ENCODE results near the gene NCKAP5. TPM values are rescaled to one million over a fixed set of nuclear protein-coding genes. Genes with fewer than 3 reads are reported as not detected.

The NCKAP5 gene
- total and polyA plus RNA-seq, 2 of the 8 experiments (the other 6 are each of a cell fraction or from before 2014, with no cell fraction given), result 0.27 to 0.86 TPM

DNA sequence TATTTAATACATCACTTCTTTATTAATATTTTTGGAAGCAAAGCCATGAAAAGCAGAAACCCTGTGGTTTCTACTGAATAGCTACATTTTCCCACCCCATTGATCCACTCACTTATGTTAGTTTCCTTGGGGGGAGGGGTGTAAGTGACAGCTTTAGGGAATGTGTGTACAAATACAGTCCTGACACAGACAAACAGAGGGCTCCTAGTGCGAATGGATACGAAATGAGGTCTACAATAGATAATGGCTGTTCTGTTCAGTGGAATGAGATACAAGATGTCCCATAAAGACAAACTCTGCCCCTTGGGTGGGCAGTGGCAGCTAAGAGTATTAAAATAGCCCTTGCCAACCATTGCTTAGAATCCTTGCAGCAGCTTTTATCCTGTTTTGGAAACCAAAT is 312.9 kb downstream of the NCKAP5 start:
- no peaks in the 10 kb centered on the region for H3K23me2 ChIP-seq (ENCODE audit: low read depth, low read length)
- no peak overlapping the region for H3K4ac ChIP-seq (replicated peaks; ENCODE audit: insufficient read length, low read depth, low read length)
- H3K14ac ChIP-seq (ENCODE audit: insufficient read length), result no peak overlapping the region
- no peak overlapping the region for H3K9ac ChIP-seq (replicated peaks in 1 of 4; ENCODE audit: extremely low read depth in 1 of 4, low read depth in 3 of 4, low read length in 3 of 4)
- no peak overlapping the region for H3K23ac ChIP-seq (ENCODE audit: insufficient read length)
- no peak overlapping the region for H2BK15ac ChIP-seq (ENCODE audit: low read length)
- no peak overlapping the region for H2AFZ ChIP-seq (ENCODE audit: low read length)
- H2BK120ac ChIP-seq (replicated peaks; ENCODE audit: low read depth, low read length), result no peak overlapping the region
- no peak overlapping the region for H3K27ac ChIP-seq (ENCODE audit: low read depth, low read length)
- H3K4me1 ChIP-seq (replicated peaks in 1 of 4; ENCODE audit: control insufficient read depth in 3 of 4, insufficient read depth in 4 of 4, low read length in 3 of 4), result no peaks in the 10 kb centered on the region
- H3K4me2 ChIP-seq (ENCODE audit: insufficient read depth in 1 of 2, low read depth in 2 of 2, low read length in 2 of 2), result no peak overlapping the region
- H3K36me3 ChIP-seq (ENCODE audit: control insufficient read depth in 2 of 4, insufficient read depth in 4 of 4, low read length in 3 of 4), result no peaks in the 10 kb centered on the region
- H4K5ac ChIP-seq (ENCODE audit: insufficient read length, low read depth, low read length), result no peak overlapping the region
- no peaks in the 10 kb centered on the region for H4K20me1 ChIP-seq (replicated peaks in 1 of 2; ENCODE audit: control insufficient read depth in 1 of 2, insufficient read depth in 2 of 2, low read length in 2 of 2)
- DNase-seq (ENCODE audit: low read depth in 1 of 2, low spot score in 2 of 2), result no peak
- CTCF ChIA-PET (ENCODE audit: partially characterized antibody), result interaction anchor here (1.3 kb wide), 1 partner anchor 589 kb away, joined by 4 read pairs; no protein-coding TSS in a partner anchor
- H3K56ac ChIP-seq (replicated peaks; ENCODE audit: insufficient read length, low read depth, low read length), result no peak overlapping the region
- H3K4me3 ChIP-seq (ENCODE audit: extremely low read depth in 1 of 4, insufficient read depth in 2 of 4, low read depth in 3 of 4, low read length in 4 of 4), result no peak overlapping the region
- no peaks in the 10 kb centered on the region for H3K79me1 ChIP-seq (ENCODE audit: low read depth, low read length)
- no peak overlapping the region for H4K8ac ChIP-seq (ENCODE audit: extremely low read depth, insufficient read depth, low read length)
- H2BK5ac ChIP-seq (ENCODE audit: low read depth, low read length), result no peak overlapping the region
- H4K91ac ChIP-seq (replicated peaks; ENCODE audit: insufficient read length, low read length), result no peak overlapping the region
- H2AK5ac ChIP-seq (ENCODE audit: low read depth, low read length), result no peak overlapping the region
- H2BK20ac ChIP-seq (ENCODE audit: low read length), result no peak overlapping the region
- no peaks in the 10 kb centered on the region for H3K9me3 ChIP-seq (ENCODE audit: insufficient read depth in 2 of 2, low read depth in 1 of 2, low read length in 1 of 2)
- no peaks in the 10 kb centered on the region for H3K79me2 ChIP-seq (ENCODE audit: control insufficient read depth in 1 of 2, insufficient read depth in 2 of 2, low read length in 2 of 2)
- no peak overlapping the region for H2BK12ac ChIP-seq (ENCODE audit: low read depth, low read length)
- no peak for TF ChIP-seq TBP (IDR thresholded peaks at IDR 0.05; ENCODE audit: low read depth, low read length)
- TF ChIP-seq EGR1 (IDR thresholded peaks at IDR 0.05; ENCODE audit: borderline replicate concordance, low read depth, low read length), result no peak
- TF ChIP-seq, protein P1, sequence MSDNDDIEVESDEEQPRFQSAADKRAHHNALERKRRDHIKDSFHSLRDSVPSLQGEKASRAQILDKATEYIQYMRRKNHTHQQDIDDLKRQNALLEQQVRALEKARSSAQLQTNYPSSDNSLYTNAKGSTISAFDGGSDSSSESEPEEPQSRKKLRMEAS (IDR thresholded peaks at IDR 0.05), result no peak
- no peak for TF ChIP-seq EP300 (IDR thresholded peaks at IDR 0.05; ENCODE audit: borderline replicate concordance in 1 of 2, low read depth in 2 of 2, low read length in 2 of 2)
- TF ChIP-seq POLR2AphosphoS5 (IDR thresholded peaks at IDR 0.05; ENCODE audit: low read depth, low read length), result no peak
- no peak for TF ChIP-seq JUN (IDR thresholded peaks at IDR 0.05; ENCODE audit: low read depth, low read length)
- TF ChIP-seq BCL11A (IDR thresholded peaks at IDR 0.05; ENCODE audit: low read depth in 2 of 2, low read length in 2 of 2), result no peak
- TF ChIP-seq NRF1 (IDR thresholded peaks at IDR 0.05; ENCODE audit: low read depth, low read length), result no peak
- WGBS, 2 experiments (ENCODE audit: extremely low coverage in 1 of 2, insufficient coverage in 1 of 2, insufficient read length in 1 of 2, insufficient replicate concordance in 2 of 2, low coverage in 1 of 2, low lambda C conversion rate in 2 of 2, missing lambda C conversion rate in 1 of 2), result 85% methylated on average over 2 of the region's 2 CpGs; no CpG with 5 or more reads in 1 of the 2 experiments
- FAIRE-seq, result no peak
- POLR2A ChIA-PET (ENCODE audit: partially characterized antibody), result no interaction called here
- H3K18ac ChIP-seq (ENCODE audit: extremely low read depth, low read length), result no peak overlapping the region
- H3K27me3 ChIP-seq (replicated peaks in 1 of 4; ENCODE audit: control insufficient read depth in 3 of 4, extremely low read depth in 1 of 4, insufficient read depth in 3 of 4, low read length in 3 of 4), result no peaks in the 10 kb centered on the region
